ENCODE measurements around the gene TRMT2B. TPM values are rescaled to one million over a fixed set of nuclear protein-coding genes. Genes with fewer than 3 reads are reported as not detected.

TRMT2B gene
- total RNA-seq, 1 experiment from 2014 or later = 39.7 TPM

- Histone ChIP-seq H3K4me1 (ENCODE audit: control insufficient read depth, insufficient read depth, low read length) (no peaks in the 10 kb centered on the region), H3K36me3 (ENCODE audit: control insufficient read depth, insufficient read depth, low read length) (no peaks in the 10 kb centered on the region), H3K9me3 (ENCODE audit: control insufficient read depth, insufficient read depth, low read depth, low read length) (no peaks in the 10 kb centered on the region), H3K27ac (ENCODE audit: low read length) (no peak overlapping the region), H3K4me3 (ENCODE audit: low read depth in 2 of 2, low read length in 2 of 2) (no peak overlapping the region), H3K27me3 (ENCODE audit: control insufficient read depth, insufficient read depth, low read length) (no peaks in the 10 kb centered on the region)
- ChIA-PET CTCF (interaction anchor here (0.7 kb wide), 1 partner anchor 1968 kb away, joined by 3 read pairs; no protein-coding TSS in a partner anchor), POLR2A (no interaction called here)
- no peak for ATAC-seq
- no TSS peak for BruUV-seq (replicated peaks)
- no peak for DNase-seq (ENCODE audit: low read depth, low spot score)
- intact Hi-C loops (cut with micrococcal nuclease; ENCODE audit: unreplicated experiment) (no loop called here), in situ Hi-C loops (cut with HindIII; ENCODE audit: low pct_unique_long_range_greater_than_20kb, low sequenced_read_pairs) (no loop called here)
- TF ChIP-seq SIN3A (IDR thresholded peaks at IDR 0.05; ENCODE audit: borderline replicate concordance, insufficient read depth, low read depth, low read length) (no peak), CTCF (IDR thresholded peaks at IDR 0.05) (no peak), POLR2AphosphoS5 (IDR thresholded peaks at IDR 0.05; ENCODE audit: low read depth, low read length) (no peak), TCF7L2 (IDR thresholded peaks at IDR 0.05; ENCODE audit: low read depth, low read length) (no peak), REST (IDR thresholded peaks at IDR 0.05; ENCODE audit: insufficient read depth in 1 of 2, low read depth in 2 of 2, low read length in 1 of 2) (no peak)
Observed at GRCh38 chrX:100962811-100963210, 89.1 kb downstream of the TRMT2B start.

Other genes with a start within 250 kb of the TRMT2B start
- gene CSTF2, start 231.7 kb downstream of the TRMT2B start, total RNA-seq (2021; ENCODE audit: unreplicated experiment) = 40.9 TPM
- not detected for gene NOX1, start 177.8 kb downstream of the TRMT2B start, total RNA-seq (2021; ENCODE audit: unreplicated experiment)
- 0.21 TPM for gene XKRX, start 123.2 kb downstream of the TRMT2B start, total RNA-seq (2021; ENCODE audit: unreplicated experiment)
- gene ARL13A, start 82.4 kb downstream of the TRMT2B start, total RNA-seq (2021; ENCODE audit: unreplicated experiment) = not detected
- not detected for gene TMEM35A, start 26.8 kb upstream of the TRMT2B start, total RNA-seq (2021; ENCODE audit: unreplicated experiment)
- gene CENPI, start 46.1 kb upstream of the TRMT2B start, total RNA-seq (2021; ENCODE audit: unreplicated experiment) = 36.9 TPM
- gene DRP2, start 167.7 kb upstream of the TRMT2B start, total RNA-seq (2021; ENCODE audit: unreplicated experiment) = 0.15 TPM
- gene TAF7L, start 239.2 kb upstream of the TRMT2B start, total RNA-seq (2021; ENCODE audit: unreplicated experiment) = 0.18 TPM

Measured in Panc1 (cell line).